Measurements from ENCODE around the gene IRAK1.

The IRAK1 gene

GRCh38 chrX:154046031-154046781, 26.5 kb upstream of the IRAK1 start:
- Histone ChIP-seq H3K79me2 (ENCODE audit: insufficient read depth, low read length) (peaks cover 94% of the 10 kb centered on the region), H3K4me2 (ENCODE audit: insufficient read depth, low read length) (no peak overlapping the region), H3K9ac (ENCODE audit: low read depth, low read length) (no peak overlapping the region), H3K36me3 (ENCODE audit: insufficient read depth, low read length) (peaks cover 53% of the 10 kb centered on the region), H3K9me3 (ENCODE audit: insufficient read depth, low read length, severe bottlenecking) (no peaks in the 10 kb centered on the region), H2AFZ (ENCODE audit: low read depth, low read length) (no peak overlapping the region), H3K4me1 (ENCODE audit: insufficient read depth, low read length) (no peaks in the 10 kb centered on the region; the same call in 1 of the 2 replicates), H3K4me3 (ENCODE audit: low read depth in 1 of 2, low read length in 2 of 2) (no peak overlapping the region), H4K20me1 (ENCODE audit: insufficient read depth, low read length) (peaks cover 27% of the 10 kb centered on the region), H3K27me3 (ENCODE audit: insufficient read depth, low read length, poor library complexity) (no peaks in the 10 kb centered on the region), H3K27ac (ENCODE audit: low read length) (no peak overlapping the region)
- DNase-seq (no peak), ATAC-seq (ENCODE audit: insufficient read depth, low read depth) (no peak)
- TF ChIP-seq CTCF (IDR thresholded peaks at IDR 0.05; ENCODE audit: borderline replicate concordance, extremely low read depth, low read length, poor library complexity, severe bottlenecking) (no peak), EZH2 (IDR thresholded peaks at IDR 0.05; ENCODE audit: borderline replicate concordance, low read depth, low read length, severe bottlenecking) (no peak)

- Histone ChIP-seq H3K36me3 (ENCODE audit: insufficient read depth, low read length) (peaks cover 44% of the 10 kb centered on the region), H3K4me2 (ENCODE audit: insufficient read depth, low read length) (no peak overlapping the region), H3K4me3 (ENCODE audit: low read depth in 1 of 2, low read length in 2 of 2) (no peak overlapping the region), H3K9me3 (ENCODE audit: insufficient read depth, low read length, severe bottlenecking) (no peaks in the 10 kb centered on the region), H4K20me1 (ENCODE audit: insufficient read depth, low read length) (peaks cover 15% of the 10 kb centered on the region), H2AFZ (ENCODE audit: low read depth, low read length) (no peak overlapping the region), H3K9ac (ENCODE audit: low read depth, low read length) (no peak overlapping the region), H3K79me2 (ENCODE audit: insufficient read depth, low read length) (peaks cover 94% of the 10 kb centered on the region), H3K27me3 (ENCODE audit: insufficient read depth, low read length, poor library complexity) (no peaks in the 10 kb centered on the region), H3K4me1 (ENCODE audit: insufficient read depth, low read length) (no peaks in the 10 kb centered on the region), H3K27ac (ENCODE audit: low read length) (no peak overlapping the region)
- TF ChIP-seq EZH2 (IDR thresholded peaks at IDR 0.05; ENCODE audit: borderline replicate concordance, low read depth, low read length, severe bottlenecking) (no peak), CTCF (IDR thresholded peaks at IDR 0.05; ENCODE audit: borderline replicate concordance, extremely low read depth, low read length, poor library complexity, severe bottlenecking) (no peak)
- ATAC-seq (ENCODE audit: insufficient read depth, low read depth) (no peak), DNase-seq (no peak)
Measured at GRCh38 chrX:154044091-154044490, 24.4 kb upstream of the IRAK1 start.

- Histone ChIP-seq H3K4me3 (ENCODE audit: low read depth in 1 of 2, low read length in 2 of 2) (no peak overlapping the region), H3K9me3 (ENCODE audit: insufficient read depth, low read length, severe bottlenecking) (no peaks in the 10 kb centered on the region), H3K4me1 (ENCODE audit: insufficient read depth, low read length) (no peaks in the 10 kb centered on the region), H3K27ac (ENCODE audit: low read length) (no peak overlapping the region), H4K20me1 (ENCODE audit: insufficient read depth, low read length) (peaks cover 12% of the 10 kb centered on the region; the same call in 1 of the 2 replicates), H2AFZ (ENCODE audit: low read depth, low read length) (no peak overlapping the region), H3K36me3 (ENCODE audit: insufficient read depth, low read length) (peaks cover 38% of the 10 kb centered on the region), H3K9ac (ENCODE audit: low read depth, low read length) (no peak overlapping the region), H3K4me2 (ENCODE audit: insufficient read depth, low read length) (no peak overlapping the region), H3K79me2 (ENCODE audit: insufficient read depth, low read length) (peaks cover 92% of the 10 kb centered on the region), H3K27me3 (ENCODE audit: insufficient read depth, low read length, poor library complexity) (no peaks in the 10 kb centered on the region)
- DNase-seq, result no peak
- ATAC-seq (ENCODE audit: insufficient read depth, low read depth), result no peak
- TF ChIP-seq CTCF (IDR thresholded peaks at IDR 0.05; ENCODE audit: borderline replicate concordance, extremely low read depth, low read length, poor library complexity, severe bottlenecking), result no peak
- TF ChIP-seq EZH2 (IDR thresholded peaks at IDR 0.05; ENCODE audit: borderline replicate concordance, low read depth, low read length, severe bottlenecking), result no peak
Measured at GRCh38 chrX:154043003-154043763, 23.5 kb upstream of the IRAK1 start.

Data from DND-41 (cell line).